Measurements from ENCODE around the gene MEIOSIN.
A peak's percentile ranks its signal among the peaks of the same experiment; 100 is the strongest.

The MEIOSIN gene

DNA sequence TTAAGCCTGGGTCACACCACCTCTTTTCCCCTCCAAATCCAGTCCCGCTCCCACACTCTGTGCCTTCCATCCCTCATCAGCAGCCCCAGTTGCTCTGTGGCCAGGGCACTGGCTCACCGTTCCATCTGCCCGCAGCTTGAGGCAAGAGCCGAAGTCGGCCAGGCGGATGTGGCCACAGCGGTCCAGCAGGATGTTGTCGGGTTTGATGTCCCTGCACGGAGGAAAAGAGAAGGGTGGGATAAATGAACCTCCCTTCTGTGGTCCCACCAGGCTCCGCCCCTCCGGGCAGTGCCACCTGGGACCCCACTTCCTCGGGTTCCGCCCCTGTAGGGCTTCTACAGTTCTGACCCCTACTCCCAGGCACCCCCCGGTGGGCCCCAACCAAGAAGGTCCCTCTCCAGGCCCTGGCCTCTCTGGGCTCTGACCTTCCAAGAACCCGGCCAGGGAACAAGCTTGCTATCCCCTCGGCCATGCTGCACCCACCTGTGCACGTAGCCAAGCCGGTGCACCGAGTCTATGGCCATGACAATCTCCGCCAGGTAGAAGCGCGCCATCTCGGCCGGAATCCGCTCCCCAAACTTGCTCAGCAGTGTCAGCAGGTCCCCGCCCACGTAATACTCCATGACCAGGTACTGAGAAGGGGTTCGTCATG is 44.9 kb downstream of the MEIOSIN start:
- no peak overlapping the region for H3K4me3 ChIP-seq (ENCODE audit: low read depth, low read length)
- TF ChIP-seq, protein P1, sequence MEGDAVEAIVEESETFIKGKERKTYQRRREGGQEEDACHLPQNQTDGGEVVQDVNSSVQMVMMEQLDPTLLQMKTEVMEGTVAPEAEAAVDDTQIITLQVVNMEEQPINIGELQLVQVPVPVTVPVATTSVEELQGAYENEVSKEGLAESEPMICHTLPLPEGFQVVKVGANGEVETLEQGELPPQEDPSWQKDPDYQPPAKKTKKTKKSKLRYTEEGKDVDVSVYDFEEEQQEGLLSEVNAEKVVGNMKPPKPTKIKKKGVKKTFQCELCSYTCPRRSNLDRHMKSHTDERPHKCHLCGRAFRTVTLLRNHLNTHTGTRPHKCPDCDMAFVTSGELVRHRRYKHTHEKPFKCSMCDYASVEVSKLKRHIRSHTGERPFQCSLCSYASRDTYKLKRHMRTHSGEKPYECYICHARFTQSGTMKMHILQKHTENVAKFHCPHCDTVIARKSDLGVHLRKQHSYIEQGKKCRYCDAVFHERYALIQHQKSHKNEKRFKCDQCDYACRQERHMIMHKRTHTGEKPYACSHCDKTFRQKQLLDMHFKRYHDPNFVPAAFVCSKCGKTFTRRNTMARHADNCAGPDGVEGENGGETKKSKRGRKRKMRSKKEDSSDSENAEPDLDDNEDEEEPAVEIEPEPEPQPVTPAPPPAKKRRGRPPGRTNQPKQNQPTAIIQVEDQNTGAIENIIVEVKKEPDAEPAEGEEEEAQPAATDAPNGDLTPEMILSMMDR (IDR thresholded peaks at IDR 0.05; ENCODE audit: low read depth, low read length): no peak

DNA sequence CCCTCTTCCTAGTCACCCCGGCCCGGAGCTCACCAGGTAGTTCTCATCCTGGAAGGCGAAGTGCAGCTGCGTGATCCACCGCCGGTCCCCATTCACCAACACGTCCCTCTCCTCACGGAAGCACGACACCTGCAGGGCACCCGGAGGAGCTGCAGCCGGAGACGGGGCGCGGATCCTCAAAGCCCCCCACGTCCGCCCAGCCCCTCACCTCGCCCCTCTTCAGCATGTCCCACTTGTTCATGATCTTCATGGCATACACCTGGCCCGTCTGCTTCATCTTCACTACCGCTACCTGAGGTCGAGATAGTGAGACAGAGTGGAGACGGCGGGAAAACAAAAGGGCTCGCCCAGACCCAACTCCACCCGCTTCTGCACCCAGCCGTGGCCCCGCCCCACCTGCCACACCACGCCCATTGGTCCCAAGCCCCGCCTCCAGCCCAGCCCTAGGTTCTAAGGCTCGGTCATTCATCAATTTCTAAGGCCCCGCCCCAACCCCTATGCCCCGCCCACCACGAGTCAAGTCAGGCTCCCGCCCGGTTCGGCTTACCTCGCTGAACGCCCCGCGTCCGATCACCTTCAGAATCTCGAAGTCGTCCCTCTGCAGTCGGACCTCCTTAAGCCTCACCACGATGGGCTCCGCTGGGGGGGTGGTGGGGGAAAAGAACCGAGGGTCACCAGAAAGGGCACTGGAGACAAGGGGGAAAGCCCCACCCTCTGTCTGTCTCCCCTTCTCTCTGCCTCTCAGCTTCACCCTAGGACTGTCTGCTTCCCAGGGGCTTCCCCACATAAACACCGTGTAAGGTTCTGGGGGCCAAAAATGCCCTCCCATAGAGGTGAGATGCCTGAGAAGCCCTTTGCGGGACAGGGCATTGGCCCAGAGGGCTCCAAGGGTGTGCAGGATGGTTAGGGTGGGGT is 46.2 kb downstream of the MEIOSIN start:
- H3K4me3 ChIP-seq (ENCODE audit: low read depth, low read length): no peak overlapping the region
- TF ChIP-seq, protein P1 (IDR thresholded peaks at IDR 0.05; ENCODE audit: low read depth, low read length): 0 out of 2 replicates have a peak, but pooled peaks have one; percentile 10

DNA sequence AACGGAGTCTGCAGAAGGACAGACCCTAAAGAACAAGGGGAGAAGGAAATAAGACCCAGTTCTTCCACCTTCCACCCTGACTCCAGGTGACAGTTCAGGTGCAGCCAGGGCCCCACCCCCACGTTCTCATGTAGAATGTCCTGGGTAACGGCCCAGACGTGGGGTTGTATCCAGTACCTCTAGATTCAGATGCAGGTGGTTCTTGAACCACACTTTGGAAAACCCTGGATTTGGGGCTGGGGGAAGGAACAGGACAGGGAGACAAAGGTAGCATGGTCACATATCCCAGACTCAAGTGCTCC is 46.9 kb downstream of the MEIOSIN start:
- TF ChIP-seq, protein P1 (IDR thresholded peaks at IDR 0.05; ENCODE audit: low read depth, low read length): no peak
- no peak overlapping the region for H3K4me3 ChIP-seq (ENCODE audit: low read depth, low read length)

DNA sequence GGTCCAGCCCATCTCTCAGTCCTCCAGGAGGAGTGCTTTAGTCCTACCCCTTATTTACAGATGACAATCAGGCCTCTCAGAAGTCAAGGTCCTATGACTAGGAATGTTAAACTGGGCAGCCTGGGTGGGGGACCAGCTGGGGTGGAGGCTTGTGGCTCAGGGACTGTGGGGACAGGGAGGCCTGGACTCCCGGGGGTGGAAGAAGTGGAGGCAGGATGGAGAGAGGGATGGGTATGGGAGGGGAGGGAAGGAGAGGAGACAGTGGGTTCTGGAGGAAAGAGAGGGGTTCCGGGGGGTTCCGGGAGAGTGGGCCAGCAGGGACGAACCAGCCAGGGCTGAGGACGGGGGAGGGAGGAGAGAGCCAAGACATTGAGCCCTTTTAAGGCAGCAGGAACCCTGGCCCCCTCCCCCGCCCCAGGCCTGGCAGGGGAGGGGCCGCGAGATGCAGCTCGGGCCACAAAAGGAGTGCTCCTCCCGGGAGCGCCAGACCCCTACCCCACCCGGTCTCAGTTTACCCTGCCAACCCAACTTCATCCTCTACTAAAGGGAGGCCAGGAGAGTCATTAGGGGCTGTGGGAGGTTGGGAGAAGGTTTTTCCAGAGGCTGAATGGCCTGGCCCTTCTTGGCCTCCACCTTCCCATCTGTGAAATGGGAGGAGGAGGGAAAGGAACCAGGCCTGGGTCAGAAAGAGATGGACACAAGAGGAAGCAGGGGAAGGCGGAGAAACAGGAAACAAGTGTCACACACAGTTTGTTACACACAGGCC is 47.4 kb downstream of the MEIOSIN start:
- peak overlapping the region; percentile 61 for H3K4me3 ChIP-seq (ENCODE audit: low read depth, low read length)
- TF ChIP-seq, protein P1 (IDR thresholded peaks at IDR 0.05; ENCODE audit: low read depth, low read length): no peak

DNA sequence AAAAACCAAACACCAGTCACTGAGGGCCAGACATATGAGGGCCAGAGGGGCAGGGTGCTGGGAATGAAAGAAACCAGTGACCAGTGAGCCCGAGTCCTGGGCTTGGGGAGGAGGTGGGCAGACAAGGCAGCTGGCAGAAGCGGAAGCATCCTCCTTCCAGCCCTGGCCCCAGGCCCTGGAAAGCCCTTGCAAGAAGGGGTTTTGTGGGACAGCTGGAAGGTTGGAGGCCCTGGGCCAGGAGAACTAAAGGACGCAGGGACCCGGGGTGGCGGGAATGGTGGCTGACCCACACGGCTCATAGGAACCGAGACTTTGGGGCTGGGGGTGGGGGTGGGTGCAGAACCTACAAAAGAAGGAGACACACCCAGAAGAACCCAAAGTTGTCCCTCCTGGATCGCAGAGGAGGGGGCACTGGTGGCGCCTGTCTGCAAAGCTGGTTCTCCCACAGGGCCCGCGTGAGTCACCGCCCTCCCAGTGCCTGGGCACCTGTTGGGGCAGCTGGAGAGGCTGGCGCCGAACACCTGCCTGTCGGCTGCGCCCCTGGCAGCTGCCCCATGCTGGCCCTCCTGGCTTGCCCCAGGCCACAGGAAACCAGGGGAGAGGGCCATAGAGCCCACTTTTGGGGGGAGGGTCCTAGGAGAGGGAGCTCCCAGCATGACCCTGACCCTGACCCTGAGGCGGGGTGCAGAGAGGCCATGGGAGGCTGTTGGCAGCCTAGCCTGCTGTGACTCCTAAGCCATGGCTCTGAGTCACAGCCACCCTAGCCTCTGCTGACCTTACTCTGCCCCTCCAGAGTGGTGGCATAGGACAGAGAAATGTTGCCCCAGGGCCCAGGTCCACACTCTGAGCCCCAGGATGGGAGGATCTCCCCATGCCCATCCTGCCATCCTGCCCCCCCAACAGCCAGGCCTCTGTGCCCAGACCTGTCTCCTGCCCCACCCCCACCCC is 48.2 kb downstream of the MEIOSIN start:
- TF ChIP-seq, protein P1 (IDR thresholded peaks at IDR 0.05; ENCODE audit: low read depth, low read length): no peak
- peak overlapping the region; percentile 61 for H3K4me3 ChIP-seq (ENCODE audit: low read depth, low read length)

DNA sequence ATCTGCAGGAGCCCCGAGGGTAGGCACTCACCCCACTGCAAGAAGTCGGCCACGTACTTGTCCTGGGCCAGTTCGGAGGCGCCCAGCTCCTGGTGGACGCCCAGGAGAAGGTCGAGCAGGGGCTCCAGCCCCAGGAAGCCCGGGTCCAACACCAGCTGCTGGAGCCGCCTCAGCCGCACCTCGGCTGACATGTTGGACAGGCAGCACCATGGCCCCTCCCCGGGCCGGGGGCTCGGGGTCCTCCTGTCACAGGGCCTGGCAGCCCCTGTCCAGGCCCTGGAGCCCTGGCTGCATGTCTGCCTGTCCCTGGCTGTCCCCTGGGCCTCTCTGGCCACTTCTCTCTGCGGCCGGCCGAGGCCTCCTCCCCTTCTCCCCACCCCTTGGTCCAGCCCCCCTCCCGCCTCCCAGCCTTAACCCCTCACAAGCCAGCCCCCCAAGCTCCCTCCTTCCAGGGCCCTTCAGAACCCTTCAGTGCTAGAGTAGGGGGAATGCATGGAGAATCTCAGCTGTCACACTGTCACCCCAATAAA is 49.0 kb downstream of the MEIOSIN start, which contains the start of gene DMPK:
Gene DMPK (minus strand): TSS at position 329 of the 530 bp plus-strand sequence. CDS start 138 bp downstream, at position 191.
- peak within 1 kb of the TSS; percentile 61 for H3K4me3 ChIP-seq (ENCODE audit: low read depth, low read length)

More for the DNA sequence above, 49.0 kb downstream of the MEIOSIN start, which contains the start of gene DMPK:
- TF ChIP-seq, protein P1 (IDR thresholded peaks at IDR 0.05; ENCODE audit: low read depth, low read length): no peak

Data from WI38 (cell line).